Stimulated activated CD4-positive, alpha-beta T cell treated with anti-CD3 and anti-CD28 coated beads, Interleukin-1b, Interleukin-23, amount 100 ng/mL, for 4 hours (primary cell): ENCODE data around the gene AP2M1.
"Not testable (repeated sequence)": the region's sequence is repeated elsewhere in the genome, so short reads cannot be mapped to it uniquely, and the experiment has no call there.

Source experiments
- DNase-seq, 2 donors: peaks; one replicate each; pipeline ENCODE4 v3.0.0-alpha.2; 2020; ENCODE audit warnings: low read depth in 2 of 2

The AP2M1 gene

DNA sequence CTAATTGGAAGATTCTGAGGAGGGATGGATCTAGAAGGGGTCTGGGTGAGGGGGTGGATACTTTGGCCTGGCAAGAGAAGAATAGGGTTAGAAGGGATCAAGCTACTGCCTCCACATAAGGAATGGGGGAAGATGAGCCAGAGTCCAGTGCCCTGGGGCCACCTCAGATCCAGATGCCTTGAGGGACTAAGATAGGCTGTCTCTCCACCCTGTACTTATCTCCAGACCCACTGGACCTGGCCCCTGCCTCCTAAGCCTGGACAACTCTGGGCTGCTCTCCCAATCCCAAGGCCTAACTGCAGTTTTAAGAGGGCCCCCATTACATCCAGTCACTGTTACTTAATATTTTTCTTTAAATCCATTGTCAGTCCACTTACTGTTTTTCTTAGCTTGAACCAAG, 17.4 kb upstream of the AP2M1 start:
- DNase-seq: no peak

DNA sequence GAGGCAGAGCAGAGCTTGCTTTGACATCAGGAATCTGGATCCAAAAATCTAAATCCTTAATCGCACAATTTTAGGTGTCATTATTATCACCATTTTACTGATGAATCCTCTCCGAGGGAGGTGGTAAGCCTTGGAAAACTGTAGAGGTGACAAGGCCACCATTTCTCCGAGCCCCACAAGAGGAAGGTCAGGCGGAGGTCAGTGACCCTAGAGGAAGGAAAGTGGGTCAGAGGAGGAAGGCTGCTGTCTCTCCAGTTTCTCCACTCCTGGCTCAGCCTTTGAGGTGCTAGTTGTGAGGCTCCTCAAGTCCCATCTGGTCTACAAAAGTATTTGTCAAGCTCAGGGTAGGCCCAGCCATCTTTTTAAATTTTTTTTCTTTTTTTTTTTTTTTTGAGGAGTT, 16.3 kb upstream of the AP2M1 start:
- no peak for DNase-seq

DNA sequence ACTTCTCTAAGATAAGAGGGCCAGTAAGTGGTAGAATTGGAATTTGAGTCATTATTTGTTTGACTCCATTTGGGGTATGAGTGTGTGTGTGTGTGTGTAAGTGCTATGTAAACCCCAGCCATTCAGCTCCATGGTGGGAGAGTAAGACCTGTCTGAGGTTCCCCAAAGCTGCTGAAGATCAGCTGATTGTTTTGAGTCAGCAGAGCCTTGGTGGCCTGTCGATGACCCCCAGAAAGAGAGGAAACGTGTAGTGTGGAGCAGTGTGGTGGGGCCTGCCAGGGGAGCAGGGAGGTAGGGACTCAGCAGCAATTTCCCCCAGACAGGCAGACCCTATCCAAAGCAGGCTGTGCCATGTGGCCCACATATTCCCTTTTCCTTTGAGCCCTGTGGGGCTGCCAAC, 14.2 kb upstream of the AP2M1 start:
- DNase-seq: no peak

DNA sequence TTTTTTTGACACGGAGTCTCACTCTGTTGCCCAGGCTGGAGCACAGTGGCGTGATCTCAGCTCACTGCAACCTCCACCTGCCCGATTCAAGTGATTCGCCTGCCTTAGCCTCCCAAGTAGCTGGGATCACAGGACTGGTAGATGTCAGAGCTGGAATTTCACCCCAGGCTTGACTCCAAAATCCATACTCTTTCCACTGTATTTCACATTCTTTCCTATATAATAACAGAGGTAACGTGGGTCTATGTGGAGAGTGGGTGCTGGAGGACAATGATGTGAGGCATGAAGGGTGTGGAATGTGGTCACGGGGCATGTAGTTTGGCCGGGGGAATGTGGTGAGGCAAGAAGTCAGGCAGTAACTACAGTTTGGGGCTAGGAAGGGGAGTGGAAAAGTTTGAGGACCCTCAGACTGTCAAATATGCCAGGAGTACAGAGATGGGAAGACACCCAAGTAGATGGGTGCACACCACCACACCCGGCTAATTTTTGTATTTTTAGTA, 12.0 kb upstream of the AP2M1 start:
- not testable (repeated sequence) for DNase-seq

DNA sequence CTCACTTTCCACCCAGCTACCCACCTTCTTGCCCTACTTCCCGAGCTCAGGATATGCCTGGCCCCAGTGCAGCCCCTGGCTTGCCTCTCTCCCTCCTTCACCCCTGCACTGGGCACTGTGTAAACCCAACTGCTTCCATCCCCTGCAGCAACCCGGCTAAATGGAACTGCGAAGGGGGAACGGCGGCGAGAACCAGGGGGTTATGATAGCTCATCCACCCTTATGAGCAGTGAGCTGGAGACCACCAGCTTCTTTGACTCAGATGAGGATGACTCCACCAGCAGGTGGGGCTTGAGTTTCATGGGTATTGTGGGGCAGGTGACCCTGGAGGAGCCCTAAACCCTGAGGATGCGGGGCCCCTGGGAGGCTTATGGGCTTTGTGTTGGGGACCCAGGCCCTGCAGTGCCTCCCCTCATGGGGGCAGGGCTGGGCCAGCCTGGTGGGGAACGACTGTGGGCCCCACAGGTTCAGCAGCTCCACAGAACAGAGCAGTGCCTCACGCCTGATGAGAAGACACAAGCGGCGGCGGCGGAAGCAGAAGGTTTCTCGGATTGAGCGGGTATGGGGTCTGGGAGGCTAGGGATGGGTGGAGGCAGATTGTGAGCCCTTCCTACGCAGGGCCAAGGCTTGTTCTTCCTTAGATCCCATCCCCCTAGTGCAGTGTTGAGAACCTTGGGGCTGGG, 9.9 kb upstream of the AP2M1 start:
- DNase-seq: no peak

DNA sequence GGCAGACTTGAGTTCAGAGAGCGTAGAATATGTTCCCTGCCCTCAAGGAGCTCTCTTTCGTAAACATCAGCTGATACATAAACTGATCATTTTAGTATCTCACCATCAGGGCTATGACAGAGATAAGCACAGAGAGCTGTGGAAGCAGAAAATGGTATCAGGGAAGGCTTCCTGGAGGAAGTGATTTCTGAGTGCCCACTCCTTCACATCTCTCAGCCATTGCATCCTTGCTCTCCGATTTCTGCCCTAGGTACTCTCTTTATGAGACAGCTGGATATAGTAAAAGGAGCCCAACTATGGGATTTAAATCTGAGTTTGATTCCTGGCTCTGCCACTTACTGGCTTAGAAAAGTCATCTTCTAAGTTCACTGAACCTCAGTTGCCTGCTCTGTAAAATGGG, 9.1 kb upstream of the AP2M1 start:
- no peak for DNase-seq

DNA sequence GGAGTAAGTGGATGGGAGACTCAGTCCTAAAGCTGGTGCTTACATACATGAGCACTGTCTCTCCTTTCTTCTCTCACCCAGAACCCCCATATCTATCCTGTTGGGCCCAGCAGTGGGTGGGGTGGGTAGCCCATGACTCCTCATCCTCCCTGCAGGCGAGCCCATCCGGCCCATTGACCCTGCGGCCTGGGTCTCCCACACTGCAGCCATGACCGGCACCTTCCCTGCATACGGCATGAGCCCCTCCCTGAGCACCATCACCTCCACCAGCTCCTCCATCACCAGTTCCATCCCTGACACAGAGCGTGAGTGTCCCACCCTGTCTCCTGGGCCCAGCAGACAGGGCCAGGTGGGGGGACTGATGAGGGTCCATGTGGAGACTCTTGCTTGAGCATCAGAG, 8.0 kb upstream of the AP2M1 start:
- no peak for DNase-seq

DNA sequence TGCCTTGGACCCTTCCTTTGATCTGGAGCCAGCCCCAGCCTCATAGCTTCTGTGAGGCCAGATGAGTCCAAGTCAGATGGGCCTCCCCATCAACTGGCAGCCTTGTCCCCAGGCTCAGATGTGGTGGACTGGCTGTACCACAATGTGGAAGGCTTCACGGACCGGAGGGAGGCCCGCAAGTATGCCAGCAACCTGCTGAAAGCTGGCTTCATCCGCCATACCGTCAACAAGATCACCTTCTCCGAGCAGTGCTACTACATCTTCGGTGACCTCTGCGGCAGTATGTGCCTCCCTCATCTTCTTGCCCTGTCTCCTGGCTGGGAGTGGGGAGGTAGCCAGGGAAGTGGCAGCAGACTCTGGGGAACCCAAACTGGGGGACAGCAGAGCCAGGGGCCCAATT, 6.9 kb upstream of the AP2M1 start:
- DNase-seq: no peak

DNA sequence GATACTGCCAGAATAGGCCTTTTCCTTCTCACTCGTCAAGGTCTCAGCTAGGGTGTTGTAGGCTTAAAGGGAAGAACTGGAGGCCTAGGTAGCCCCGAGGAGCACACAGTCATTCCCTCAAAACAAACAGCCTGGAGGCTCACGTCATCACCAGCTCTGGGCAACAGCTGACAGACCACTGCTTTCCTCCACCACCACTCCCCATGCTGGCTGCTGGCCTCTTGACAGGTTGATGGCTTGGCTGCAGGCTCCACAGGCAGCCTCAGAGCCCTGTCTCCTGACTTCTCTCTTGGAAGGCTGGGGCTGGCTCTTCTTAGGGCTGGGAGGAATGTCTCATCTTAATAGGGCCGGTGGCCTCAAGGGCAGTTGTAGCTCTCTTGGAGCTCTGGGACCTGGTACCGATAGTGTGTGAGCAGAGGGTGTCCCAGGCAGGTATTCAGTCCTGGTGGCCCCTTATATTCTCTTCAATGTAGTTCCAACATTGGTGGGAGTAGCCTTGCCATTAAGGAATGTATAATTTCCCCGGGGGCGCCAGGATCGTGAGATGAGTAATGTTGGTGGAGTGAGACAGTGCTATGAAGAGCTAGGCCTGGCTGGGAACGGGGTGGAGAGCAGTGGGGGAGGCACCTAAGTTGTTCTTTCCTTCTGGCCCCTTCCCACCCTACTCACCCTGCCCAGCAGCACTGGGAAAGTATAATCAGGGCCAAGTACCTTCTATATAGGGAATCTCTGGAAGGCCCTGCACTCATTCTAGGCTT, 6.1 kb upstream of the AP2M1 start:
- no peak for DNase-seq

DNA sequence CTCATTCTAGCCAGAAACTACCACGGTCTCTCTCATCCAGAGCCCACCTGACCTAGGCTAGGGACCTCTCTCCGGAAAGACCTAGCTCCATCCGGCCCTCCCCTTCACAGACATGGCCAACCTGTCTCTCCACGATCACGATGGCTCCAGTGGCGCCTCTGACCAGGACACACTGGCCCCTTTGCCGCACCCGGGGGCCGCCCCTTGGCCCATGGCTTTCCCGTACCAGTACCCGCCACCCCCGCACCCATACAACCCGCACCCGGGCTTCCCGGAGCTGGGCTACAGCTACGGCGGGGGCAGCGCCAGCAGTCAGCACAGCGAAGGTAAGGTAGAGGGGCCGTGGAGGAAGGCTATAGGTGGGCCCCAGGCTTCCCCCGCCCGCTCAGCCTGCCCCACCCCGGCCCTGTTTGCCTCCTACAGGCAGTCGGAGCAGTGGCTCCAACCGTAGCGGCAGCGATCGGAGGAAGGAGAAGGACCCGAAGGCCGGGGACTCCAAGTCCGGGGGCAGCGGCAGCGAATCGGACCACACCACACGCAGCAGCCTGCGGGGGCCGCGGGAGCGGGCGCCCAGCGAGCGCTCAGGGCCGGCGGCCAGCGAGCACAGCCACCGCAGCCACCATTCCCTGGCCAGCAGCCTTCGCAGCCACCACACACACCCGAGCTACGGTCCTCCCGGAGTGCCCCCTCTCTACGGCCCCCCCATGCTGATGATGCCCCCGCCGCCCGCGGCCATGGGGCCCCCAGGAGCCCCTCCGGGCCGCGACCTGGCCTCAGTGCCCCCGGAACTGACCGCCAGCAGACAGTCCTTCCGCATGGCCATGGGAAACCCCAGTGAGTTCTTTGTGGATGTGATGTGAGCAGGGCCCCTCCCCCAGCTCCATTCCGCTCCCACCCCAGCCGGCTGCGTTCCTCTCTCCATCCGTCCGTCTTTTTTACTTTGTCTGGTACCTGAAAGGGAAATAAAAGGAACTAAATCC, 4.5 kb upstream of the AP2M1 start:
- no peak for DNase-seq

DNA sequence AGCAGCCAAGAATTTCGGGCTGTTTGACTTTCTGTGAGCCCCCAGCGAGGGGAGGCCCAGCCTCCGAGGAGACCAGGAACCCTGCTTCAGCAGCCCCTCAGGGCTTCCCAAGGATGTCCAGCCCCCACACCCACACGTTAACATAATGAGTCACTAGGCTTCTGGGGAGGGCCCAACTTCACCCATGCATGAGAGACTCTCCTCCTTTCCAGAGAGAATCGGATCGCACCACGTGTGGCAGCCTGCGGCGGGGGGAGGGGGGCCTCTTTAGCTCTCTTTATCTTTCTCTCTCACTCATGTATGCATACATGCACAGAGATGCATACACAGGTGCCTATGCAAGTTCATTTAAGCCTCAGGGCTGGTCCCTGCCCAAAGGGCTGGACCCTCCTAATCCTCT, 3.1 kb upstream of the AP2M1 start:
- no peak for DNase-seq

DNA sequence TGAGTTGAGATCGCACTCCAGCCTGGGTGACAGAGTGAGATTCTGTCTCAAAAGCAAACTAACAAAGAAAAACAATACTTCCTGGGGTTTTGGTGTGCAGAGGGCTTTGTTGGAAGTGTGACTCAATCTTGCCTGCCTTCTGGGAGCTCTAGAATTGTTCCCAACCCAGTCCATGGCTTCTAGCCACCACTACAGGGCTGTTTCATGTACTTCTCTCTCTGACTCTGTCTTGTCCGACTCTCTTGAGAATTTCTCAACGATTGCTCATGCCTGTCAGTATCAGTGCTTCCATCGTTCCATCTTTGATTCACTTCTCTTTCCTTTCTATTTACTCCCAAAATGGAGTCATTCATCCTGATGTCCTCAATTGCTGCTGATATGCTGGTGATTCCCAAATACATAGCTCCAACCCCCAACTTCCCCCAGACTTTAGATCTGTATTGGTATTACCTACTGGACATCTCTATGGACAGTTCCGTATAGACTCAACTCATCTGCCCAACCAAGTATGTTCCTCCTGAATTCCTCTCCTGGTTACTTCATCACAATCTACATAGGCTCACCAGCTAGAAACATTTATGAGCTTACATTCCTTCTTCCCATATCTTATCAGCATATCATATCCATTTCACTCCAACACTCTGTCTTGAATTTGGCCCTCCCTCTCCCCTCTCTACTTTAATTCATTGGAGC, 1.8 kb upstream of the AP2M1 start:
- DNase-seq: no peak

DNA sequence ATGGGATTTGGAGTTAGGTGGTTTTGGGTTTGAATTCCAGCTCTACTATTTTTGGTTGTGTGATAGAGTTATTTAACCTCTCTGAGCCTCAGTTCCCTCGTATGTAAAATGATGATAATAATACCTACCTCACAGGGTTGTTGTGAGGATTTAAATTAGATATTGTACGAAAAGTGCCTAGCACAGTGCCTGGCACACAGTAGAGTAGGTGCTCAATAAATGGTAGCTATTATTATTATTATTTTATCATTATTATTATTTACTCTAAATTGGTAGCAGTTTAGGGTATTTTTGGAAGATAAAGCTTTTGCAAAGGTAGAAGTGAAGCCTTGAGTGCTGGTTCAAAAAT, 1.3 kb upstream of the AP2M1 start:
- DNase-seq: no peak

DNA sequence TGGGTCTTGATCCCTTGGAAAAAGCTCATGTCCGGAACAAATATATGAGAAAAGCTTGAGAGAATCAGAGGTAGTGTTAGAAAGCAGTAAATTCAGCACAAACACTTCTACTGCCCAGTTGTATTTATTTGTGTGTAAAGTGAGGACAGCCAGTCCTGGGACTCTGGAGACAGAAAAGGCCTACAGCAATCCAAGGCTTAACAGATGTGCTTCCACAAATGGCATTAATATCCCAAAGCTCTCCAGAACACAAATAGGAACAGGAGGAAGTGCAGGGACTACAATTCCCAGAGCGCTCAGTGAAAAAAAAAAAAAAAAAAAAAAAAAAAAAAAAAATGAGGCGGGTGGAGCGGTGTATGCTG, 390 bp upstream of the AP2M1 start:
- DNase-seq: no peak

DNA sequence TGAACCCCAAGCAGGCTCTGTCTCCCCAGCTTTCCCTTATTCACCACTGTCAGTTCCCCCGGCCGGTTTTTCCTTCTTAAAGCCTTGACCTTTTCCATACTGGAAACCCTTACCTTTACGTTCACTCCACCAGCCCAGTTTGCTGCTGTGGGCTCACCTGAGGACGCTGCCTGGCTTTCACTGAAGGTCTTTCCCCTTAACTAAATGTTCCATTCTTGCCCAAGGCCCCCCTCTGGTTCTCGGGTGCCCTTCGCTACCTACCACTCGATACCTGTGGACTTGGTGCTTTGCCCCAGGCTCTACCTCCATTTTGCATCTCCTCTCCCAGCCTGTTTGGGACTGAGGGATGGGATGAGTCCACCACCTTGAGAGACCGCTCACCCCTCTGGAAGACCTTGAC, 851 bp downstream of the AP2M1 start:
- DNase-seq: no peak

DNA sequence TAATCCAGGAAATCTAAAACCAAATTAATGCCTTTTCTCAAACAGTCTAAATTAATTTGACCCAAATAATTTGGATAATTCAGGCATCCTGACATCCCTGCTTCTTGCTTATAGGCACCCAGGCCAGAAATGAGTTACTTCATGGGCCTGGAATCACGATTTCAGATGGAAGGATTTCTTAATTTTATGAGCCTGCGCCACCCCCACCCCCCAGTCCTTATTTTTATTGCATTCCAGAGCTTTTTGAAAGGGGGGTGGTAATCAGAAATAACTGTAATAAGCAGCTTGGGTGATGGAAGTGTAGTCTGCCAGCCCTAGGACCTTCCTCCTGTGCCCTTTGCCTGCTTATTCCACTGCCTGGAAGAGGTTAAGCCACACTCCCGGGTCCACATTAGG, 1.3 kb downstream of the AP2M1 start:
- DNase-seq: no peak

DNA sequence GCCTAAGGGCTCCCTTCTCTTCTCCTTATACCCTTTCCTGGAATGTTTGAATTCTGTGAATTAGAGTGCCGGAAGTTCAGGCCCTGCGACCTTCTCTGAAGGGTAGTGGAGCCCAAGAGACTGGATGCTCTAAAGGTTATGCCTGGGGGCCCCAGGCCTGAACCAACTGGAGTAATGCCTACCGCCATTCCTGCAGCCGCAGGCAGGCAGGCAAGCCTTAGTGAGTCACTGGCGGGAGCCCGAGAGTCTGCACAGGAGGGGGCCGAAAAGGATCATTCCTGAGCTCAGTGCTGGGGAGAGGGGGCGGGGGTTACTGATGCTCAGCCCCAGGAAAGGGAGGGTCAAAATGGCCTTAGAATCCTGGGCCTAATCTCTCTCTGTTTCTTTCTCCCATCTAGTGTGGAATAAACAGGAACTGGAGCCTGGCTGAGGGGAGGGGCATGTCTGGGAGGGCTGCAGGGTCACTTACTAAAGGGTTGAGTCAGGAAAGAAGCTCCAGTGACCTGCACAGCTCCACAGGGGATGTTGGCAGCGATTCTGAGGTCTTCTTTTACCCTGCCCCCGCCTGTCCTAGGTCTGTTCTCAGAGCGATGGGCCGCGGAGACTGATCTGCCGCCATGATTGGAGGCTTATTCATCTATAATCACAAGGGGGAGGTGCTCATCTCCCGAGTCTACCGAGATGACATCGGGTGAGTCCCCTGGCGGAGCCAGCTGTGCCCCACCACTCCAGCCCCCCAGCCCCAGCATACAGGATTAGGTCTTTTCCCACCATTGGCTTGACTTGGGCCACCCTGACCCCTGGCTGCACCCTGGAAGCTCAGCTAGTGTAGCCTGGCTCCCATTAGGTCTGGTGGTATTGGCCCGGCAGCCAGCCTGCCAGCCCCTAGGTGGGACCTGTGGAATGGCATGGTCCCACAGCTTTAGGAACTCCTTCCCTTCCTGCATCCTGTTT, 2.0 kb downstream of the AP2M1 start:
- no peak for DNase-seq

DNA sequence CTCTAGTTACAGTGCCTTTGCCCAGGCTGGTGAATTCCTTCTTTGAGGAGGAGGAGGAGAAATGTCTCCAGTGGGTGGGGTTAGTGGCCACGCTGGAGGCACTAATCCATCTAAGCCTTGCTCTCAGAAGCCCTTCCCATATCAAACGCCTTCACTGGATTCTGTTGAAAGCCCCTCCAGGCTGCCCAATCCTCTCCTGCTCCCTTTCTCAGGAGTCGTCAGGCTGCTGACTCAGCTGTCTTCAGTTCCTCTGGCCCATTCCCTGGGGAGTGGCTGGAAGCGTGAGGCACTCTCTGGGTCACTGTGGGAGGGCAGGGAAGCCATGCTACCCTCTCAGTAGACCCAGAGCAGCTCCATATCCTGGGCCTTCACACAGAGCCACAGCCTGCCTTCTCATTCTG, 2.7 kb downstream of the AP2M1 start:
- DNase-seq: no peak

DNA sequence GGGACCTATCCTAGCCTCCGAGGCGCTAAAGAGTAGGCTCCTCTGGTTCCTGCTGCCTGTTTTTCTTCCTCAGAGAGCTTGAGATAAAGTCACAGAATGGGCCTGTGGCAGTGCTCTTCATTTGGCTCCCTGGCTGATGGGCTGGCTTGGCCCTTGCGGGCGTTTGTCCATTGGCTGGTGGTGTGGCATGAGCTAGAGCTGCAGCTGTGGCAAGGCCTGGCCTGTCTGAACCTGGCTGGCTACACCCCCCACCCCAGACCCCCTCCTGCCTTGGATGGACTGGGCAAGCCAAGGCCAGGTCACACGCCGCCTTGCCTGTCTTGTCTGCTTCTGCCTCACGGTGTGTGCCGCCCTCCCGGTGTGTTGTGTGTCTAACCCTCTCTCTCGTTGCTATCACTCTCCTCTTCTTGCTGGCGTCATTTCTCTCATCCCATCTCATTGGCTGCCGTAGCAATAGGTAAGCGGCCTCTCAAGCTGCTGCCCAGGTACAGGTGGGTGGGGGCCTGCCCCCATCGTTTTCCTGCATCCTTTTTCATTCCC, 3.2 kb downstream of the AP2M1 start:
- no peak for DNase-seq

DNA sequence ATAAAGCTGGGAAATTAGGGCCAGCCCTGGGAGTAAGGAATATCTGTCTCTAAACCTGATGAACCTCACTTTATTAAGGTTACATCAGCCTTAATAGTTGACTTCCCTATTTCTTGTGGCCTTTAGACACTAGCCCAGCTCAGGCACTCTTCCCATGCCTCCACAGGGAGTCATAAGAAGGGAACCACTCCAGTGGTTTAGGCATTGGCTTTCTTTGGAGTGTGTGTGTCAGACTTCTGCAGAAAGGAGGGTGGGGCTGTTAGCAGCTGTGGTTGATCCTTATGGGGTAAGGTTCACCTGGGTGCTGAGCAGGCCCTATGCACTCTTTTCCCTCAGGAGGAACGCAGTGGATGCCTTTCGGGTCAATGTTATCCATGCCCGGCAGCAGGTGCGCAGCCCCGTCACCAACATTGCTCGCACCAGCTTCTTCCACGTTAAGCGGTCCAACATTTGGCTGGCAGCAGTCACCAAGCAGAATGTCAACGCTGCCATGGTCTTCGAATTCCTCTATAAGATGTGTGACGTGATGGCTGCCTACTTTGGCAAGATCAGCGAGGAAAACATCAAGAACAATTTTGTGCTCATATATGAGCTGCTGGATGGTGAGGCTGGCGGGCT, 4.0 kb downstream of the AP2M1 start:
- DNase-seq: no peak
